RWPE2 (cell line): ENCODE data around the gene NTPCR.
"Not testable (repeated sequence)": the region's sequence is repeated elsewhere in the genome, so short reads cannot be mapped to it uniquely, and the experiment has no call there.

Source experiments
- ATAC-seq: fragments of 200-7000 bp; cut with Tn5 transposase; 3 replicates; pipeline ENCODE4 v1.9.1; 2021; ENCODE audit warnings: low read depth
- DNase-seq: peaks from one replicate; pipeline ENCODE4 v3.0.0-alpha.2; 2020; ENCODE audit warnings: low spot score
- H3K27ac ChIP-seq: fragments of 450-650 bp; 2 replicates; pipeline ENCODE4 v1.5.1; 2017; ENCODE audit warnings: mild to moderate bottlenecking; ENCODE audit not compliant: poor library complexity, severe bottlenecking
- H3K27me3 ChIP-seq: fragments of 250-450 bp; sonication (Bioruptor Pico); 2 replicates; pipeline ENCODE4 v1.5.1; 2021; ENCODE audit warnings: mild to moderate bottlenecking, moderate library complexity; ENCODE audit not compliant: insufficient read depth, poor library complexity, severe bottlenecking
- H3K36me3 ChIP-seq: fragments of 250-450 bp; sonication (Bioruptor Pico); 2 replicates; pipeline ENCODE4 v1.5.1; 2020; ENCODE audit warnings: low read depth, mild to moderate bottlenecking, moderate library complexity
- H3K4me1 ChIP-seq: fragments of 250-450 bp; sonication (Bioruptor Pico); 2 replicates; pipeline ENCODE4 v1.5.1; 2021; ENCODE audit warnings: mild to moderate bottlenecking, moderate library complexity; ENCODE audit not compliant: insufficient read depth, poor library complexity, severe bottlenecking
- H3K4me3 ChIP-seq: fragments of 250-450 bp; sonication (Bioruptor Pico); 2 replicates; pipeline ENCODE4 v1.5.1; 2021; ENCODE audit warnings: mild to moderate bottlenecking, moderate library complexity; ENCODE audit not compliant: severe bottlenecking
- H3K9me3 ChIP-seq: fragments of 250-450 bp; sonication (Bioruptor Pico); 2 replicates; pipeline ENCODE4 v1.5.1; 2021; ENCODE audit warnings: mild to moderate bottlenecking, moderate library complexity; ENCODE audit not compliant: severe bottlenecking
- TF ChIP-seq, protein P1 (sequence below): fragments of 450-650 bp; IDR thresholded peaks from one replicate; pipeline ENCODE4 v1.5.1; 2017; ENCODE audit warnings: mild to moderate bottlenecking, moderate library complexity; ENCODE audit not compliant: poor library complexity, severe bottlenecking

NTPCR gene

DNA sequence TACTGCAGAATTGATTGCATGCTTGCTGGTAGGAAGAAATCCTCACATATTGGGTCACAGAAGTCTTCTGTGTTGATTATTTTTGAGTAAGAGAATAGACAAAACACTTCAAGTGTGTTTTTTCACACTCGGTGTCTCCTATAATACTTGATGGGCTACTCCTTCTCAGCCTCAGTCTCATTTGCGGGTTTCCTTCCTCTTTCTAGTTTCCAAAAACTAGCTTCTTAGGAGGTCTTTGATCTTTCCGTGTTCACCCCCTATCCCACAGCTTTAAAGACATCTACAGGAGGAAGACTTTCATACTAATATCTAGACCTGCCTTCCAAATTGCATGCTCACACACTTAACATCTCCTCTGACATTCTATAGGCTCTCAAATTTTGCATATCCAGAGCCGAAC is 40.7 kb upstream of the NTPCR start:
- TF ChIP-seq, protein P1, sequence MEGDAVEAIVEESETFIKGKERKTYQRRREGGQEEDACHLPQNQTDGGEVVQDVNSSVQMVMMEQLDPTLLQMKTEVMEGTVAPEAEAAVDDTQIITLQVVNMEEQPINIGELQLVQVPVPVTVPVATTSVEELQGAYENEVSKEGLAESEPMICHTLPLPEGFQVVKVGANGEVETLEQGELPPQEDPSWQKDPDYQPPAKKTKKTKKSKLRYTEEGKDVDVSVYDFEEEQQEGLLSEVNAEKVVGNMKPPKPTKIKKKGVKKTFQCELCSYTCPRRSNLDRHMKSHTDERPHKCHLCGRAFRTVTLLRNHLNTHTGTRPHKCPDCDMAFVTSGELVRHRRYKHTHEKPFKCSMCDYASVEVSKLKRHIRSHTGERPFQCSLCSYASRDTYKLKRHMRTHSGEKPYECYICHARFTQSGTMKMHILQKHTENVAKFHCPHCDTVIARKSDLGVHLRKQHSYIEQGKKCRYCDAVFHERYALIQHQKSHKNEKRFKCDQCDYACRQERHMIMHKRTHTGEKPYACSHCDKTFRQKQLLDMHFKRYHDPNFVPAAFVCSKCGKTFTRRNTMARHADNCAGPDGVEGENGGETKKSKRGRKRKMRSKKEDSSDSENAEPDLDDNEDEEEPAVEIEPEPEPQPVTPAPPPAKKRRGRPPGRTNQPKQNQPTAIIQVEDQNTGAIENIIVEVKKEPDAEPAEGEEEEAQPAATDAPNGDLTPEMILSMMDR = no peak
- Histone ChIP-seq H3K27me3 (no peaks in the 10 kb centered on the region), H3K36me3 (no peaks in the 10 kb centered on the region), H3K9me3 (no peaks in the 10 kb centered on the region), H3K4me3 (no peak overlapping the region), H3K27ac (no peak overlapping the region), H3K4me1 (no peaks in the 10 kb centered on the region)
- DNase-seq (no peak), ATAC-seq (no peak)

DNA sequence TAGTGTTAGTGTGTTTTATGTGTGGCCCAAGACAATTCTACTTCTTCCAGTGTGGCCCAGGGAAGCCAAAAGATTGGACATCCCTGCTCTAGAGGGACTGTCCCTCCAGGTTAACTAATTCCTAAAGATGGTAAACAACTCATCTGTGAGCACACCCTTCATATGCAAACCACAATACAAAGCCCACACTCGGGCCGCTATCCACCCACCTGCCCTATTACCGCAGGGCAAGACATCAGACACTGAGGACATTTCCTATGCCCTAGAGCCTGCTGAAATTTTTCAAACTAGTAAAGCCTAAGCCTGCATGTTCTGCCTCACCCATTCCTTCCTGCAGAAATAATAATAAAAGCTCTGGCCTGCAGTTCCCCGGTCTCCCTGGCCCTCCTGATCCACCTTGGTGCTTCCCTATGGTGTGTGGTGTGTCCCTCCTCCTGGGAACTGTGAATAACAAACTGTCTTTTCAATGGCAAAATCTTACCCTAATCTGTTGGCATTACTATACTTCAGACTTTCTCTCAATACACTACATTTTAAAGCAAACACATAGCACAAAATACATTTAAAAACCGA is 39.3 kb upstream of the NTPCR start:
- TF ChIP-seq, protein P1 = no peak
- H3K27me3 ChIP-seq = no peaks in the 10 kb centered on the region
- H3K36me3 ChIP-seq = no peaks in the 10 kb centered on the region
- no peak overlapping the region for H3K4me3 ChIP-seq
- DNase-seq (no peak), ATAC-seq (no peak)
- H3K9me3 ChIP-seq = no peaks in the 10 kb centered on the region
- no peaks in the 10 kb centered on the region for H3K4me1 ChIP-seq
- no peak overlapping the region for H3K27ac ChIP-seq

DNA sequence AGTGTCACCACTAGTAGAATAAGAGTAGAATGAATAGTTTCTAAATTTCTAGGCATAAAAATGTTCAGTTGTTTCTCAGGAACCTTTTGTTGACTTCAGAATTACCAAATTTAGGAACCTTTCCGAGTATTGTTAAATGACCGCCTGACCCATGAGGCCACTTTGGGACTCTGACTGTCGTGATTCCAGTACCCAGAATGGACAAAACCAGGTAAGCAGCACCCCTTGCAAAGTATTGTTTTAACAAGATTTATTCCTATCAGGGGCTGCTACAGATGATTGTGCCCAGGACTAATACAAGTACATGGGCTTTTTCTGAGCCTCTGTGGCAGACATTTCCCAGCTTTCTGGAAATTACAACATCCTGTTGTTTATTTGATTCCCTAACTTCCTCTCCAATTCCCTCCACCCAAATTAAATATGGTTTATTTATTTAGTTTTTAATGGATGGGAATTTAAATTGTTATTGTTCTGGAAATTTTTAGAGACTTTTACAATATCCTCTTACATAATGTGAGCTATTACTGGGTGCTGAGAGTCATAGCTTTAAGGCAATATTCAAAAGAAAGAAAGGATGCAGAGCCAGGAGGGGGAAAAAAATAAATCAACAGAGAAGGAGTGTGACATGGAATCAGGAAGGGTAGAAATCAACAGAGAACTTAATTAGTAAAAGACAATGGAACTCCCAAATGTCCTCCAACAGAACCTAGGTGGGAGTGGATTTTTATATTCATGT is 37.4 kb upstream of the NTPCR start:
- no peak for DNase-seq
- Histone ChIP-seq H3K27ac (no peak overlapping the region), H3K4me3 (no peak overlapping the region), H3K4me1 (no peaks in the 10 kb centered on the region), H3K9me3 (no peaks in the 10 kb centered on the region), H3K36me3 (no peaks in the 10 kb centered on the region), H3K27me3 (no peaks in the 10 kb centered on the region)
- ATAC-seq = no peak
- TF ChIP-seq, protein P1 = no peak

DNA sequence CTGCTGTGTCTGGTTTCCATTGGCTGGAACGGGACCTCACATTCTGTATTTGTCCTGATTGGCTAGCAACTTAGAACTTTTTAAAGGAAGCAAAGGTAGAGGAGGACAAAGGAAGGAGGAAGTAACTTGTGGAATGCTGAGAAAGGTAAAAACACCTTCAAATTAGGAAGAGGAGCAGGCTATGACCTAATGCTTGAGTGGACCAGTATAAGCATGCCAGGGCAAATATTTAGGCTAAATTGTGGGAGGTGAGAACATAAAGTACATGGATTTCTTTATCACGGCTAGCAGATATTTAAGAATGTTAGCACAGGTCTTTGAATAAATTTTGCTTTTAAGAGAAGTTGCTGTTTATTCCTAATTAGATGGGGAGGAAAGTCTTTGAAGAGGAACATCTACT is 36.1 kb upstream of the NTPCR start:
- not testable (repeated sequence) for H3K9me3 ChIP-seq, H3K4me1 ChIP-seq, ATAC-seq, H3K27ac ChIP-seq, H3K27me3 ChIP-seq, H3K36me3 ChIP-seq, DNase-seq, H3K4me3 ChIP-seq

DNA sequence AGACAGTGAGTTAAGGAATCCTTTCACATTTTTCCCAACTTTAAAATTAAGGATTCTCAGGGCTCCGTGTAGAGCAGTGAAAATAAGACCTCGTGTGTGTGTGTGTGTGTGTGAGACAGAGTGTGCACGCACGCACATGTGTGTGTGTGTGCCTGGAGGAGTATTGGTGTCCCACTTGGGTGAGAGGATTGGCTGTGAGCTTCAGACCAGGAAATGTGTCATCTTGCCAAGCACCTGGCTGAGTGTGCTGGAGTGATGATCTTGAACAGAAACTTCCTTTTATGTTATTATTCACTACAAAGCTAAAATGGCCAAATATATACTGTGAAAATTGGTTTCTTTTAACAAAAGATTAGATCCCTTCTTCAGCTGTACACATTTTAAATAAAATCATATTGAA is 35.2 kb upstream of the NTPCR start:
- no peaks in the 10 kb centered on the region for H3K36me3 ChIP-seq
- H3K27me3 ChIP-seq = no peaks in the 10 kb centered on the region
- no peaks in the 10 kb centered on the region for H3K9me3 ChIP-seq
- H3K4me1 ChIP-seq = peaks cover 6% of the 10 kb centered on the region
- ATAC-seq (no peak), DNase-seq (no peak)
- TF ChIP-seq, protein P1 = no peak
- H3K27ac ChIP-seq = no peak overlapping the region
- no peak overlapping the region for H3K4me3 ChIP-seq
